KMS-11 (cell line): Measurements from ENCODE around the gene GPER1.

ENCODE experiments used
- H2AFZ ChIP-seq: fragments of 200-600 bp; sonication (generic); 2 replicates; pipeline ENCODE4 v1.6.1; 2016; ENCODE audit warnings: antibody characterized with exemption, mixed run types, low read depth
- H3K27ac ChIP-seq: fragments of 200-600 bp; sonication (generic); 2 replicates; pipeline ENCODE4 v1.6.1; 2016; ENCODE audit warnings: mild to moderate bottlenecking, mixed run types
- H3K27me3 ChIP-seq: fragments of 200-600 bp; sonication (generic); 2 replicates; pipeline ENCODE4 v1.6.1; 2017; ENCODE audit warnings: mild to moderate bottlenecking, low read depth, mixed run types, moderate library complexity; ENCODE audit not compliant: insufficient read depth
- H3K36me3 ChIP-seq: fragments of 200-600 bp; sonication (generic); 2 replicates; pipeline ENCODE4 v1.6.1; 2017; ENCODE audit warnings: mild to moderate bottlenecking, mixed run types; ENCODE audit not compliant: insufficient read depth
- H3K4me1 ChIP-seq: fragments of 200-600 bp; sonication (generic); 2 replicates; pipeline ENCODE4 v1.6.1; 2016; ENCODE audit warnings: mild to moderate bottlenecking, low read depth, mixed run types; ENCODE audit not compliant: poor library complexity, severe bottlenecking
- H3K4me2 ChIP-seq: fragments of 200-600 bp; sonication (generic); 2 replicates; pipeline ENCODE4 v1.7.0; 2016; ENCODE audit warnings: mild to moderate bottlenecking, mixed run types
- H3K4me3 ChIP-seq: fragments of 200-600 bp; sonication (generic); IDR thresholded peaks from 2 replicates; pipeline ENCODE4 v1.6.1; 2017; ENCODE audit warnings: low read depth, low read length, mixed read lengths; ENCODE audit not compliant: insufficient read depth
- H3K79me2 ChIP-seq: fragments of 200-600 bp; sonication (generic); 2 replicates; pipeline ENCODE4 v1.6.1; 2016; ENCODE audit warnings: low read depth, mixed run types; ENCODE audit not compliant: insufficient read depth
- H3K9ac ChIP-seq: fragments of 200-600 bp; sonication (generic); 2 replicates; pipeline ENCODE4 v1.6.1; 2016; ENCODE audit warnings: mild to moderate bottlenecking, mixed run types
- H4K20me1 ChIP-seq: fragments of 200-600 bp; sonication (generic); 2 replicates; pipeline ENCODE4 v1.6.1; 2016; ENCODE audit warnings: mild to moderate bottlenecking, mixed run types; ENCODE audit not compliant: insufficient read depth
- CTCF ChIP-seq: fragments of 200-600 bp; sonication (generic); conservative IDR thresholded peaks from 2 replicates; pipeline ENCODE4 v1.6.1; 2017; ENCODE audit warnings: low read depth, mild to moderate bottlenecking, antibody characterized with exemption, low read length, moderate library complexity, mixed read lengths

GPER1 gene

GRCh38 chr7:1111156-1111555, 23.2 kb downstream of the GPER1 start:
- H3K4me1 ChIP-seq = no peaks in the 10 kb centered on the region
- TF ChIP-seq CTCF = no peak
- H3K36me3 ChIP-seq = no peaks in the 10 kb centered on the region
- no peak overlapping the region for H3K9ac ChIP-seq
- H4K20me1 ChIP-seq = no peaks in the 10 kb centered on the region
- H3K79me2 ChIP-seq = no peaks in the 10 kb centered on the region
- H2AFZ ChIP-seq = no peak overlapping the region
- no peak overlapping the region for H3K4me2 ChIP-seq
- H3K27ac ChIP-seq = no peak overlapping the region
- no peaks in the 10 kb centered on the region for H3K27me3 ChIP-seq
- H3K4me3 ChIP-seq = no peak overlapping the region

- H3K4me3 ChIP-seq = no peak overlapping the region
- no peak overlapping the region for H3K27ac ChIP-seq
- no peaks in the 10 kb centered on the region for H4K20me1 ChIP-seq
- H3K9ac ChIP-seq = no peak overlapping the region
- H2AFZ ChIP-seq = no peak overlapping the region
- H3K36me3 ChIP-seq = no peaks in the 10 kb centered on the region
- H3K4me1 ChIP-seq = no peaks in the 10 kb centered on the region
- H3K27me3 ChIP-seq = no peaks in the 10 kb centered on the region
- no peak for TF ChIP-seq CTCF
- no peaks in the 10 kb centered on the region for H3K79me2 ChIP-seq
- H3K4me2 ChIP-seq = no peak overlapping the region
Observed at GRCh38 chr7:1112109-1112508, 24.2 kb downstream of the GPER1 start.

GRCh38 chr7:1112625-1113547, 25.0 kb downstream of the GPER1 start:
- no peak overlapping the region for H3K9ac ChIP-seq
- TF ChIP-seq CTCF = no peak
- no peaks in the 10 kb centered on the region for H3K79me2 ChIP-seq
- no peak overlapping the region for H3K4me3 ChIP-seq
- no peaks in the 10 kb centered on the region for H3K4me1 ChIP-seq
- H4K20me1 ChIP-seq = no peaks in the 10 kb centered on the region
- H3K4me2 ChIP-seq = no peak overlapping the region
- H2AFZ ChIP-seq = no peak overlapping the region
- no peaks in the 10 kb centered on the region for H3K27me3 ChIP-seq
- H3K27ac ChIP-seq = no peak overlapping the region
- no peaks in the 10 kb centered on the region for H3K36me3 ChIP-seq

- no peak overlapping the region for H2AFZ ChIP-seq
- H3K36me3 ChIP-seq = no peaks in the 10 kb centered on the region
- no peak overlapping the region for H3K4me3 ChIP-seq
- H4K20me1 ChIP-seq = no peaks in the 10 kb centered on the region
- H3K79me2 ChIP-seq = no peaks in the 10 kb centered on the region
- H3K27ac ChIP-seq = no peak overlapping the region
- no peaks in the 10 kb centered on the region for H3K4me1 ChIP-seq
- no peak overlapping the region for H3K9ac ChIP-seq
- no peak overlapping the region for H3K4me2 ChIP-seq
- TF ChIP-seq CTCF = no peak
- no peaks in the 10 kb centered on the region for H3K27me3 ChIP-seq
Observed at GRCh38 chr7:1113548-1113885, 25.6 kb downstream of the GPER1 start.
